KOPT-K1 (cell line): Measurements from ENCODE around the gene ACOT7.

Experiments
- H3K27ac ChIP-seq: fragments of 200-600 bp; sonication (generic); 2 replicates; pipeline ENCODE4 v1.5.1; 2016; ENCODE audit warnings: antibody characterized with exemption, mild to moderate bottlenecking, low read depth, low read length; ENCODE audit not compliant: poor library complexity, severe bottlenecking
- H3K36me3 ChIP-seq: fragments of 200-600 bp; sonication (generic); 2 replicates; pipeline ENCODE4 v1.5.1; 2017; ENCODE audit warnings: antibody characterized with exemption, mild to moderate bottlenecking, low read length, moderate library complexity; ENCODE audit not compliant: insufficient read depth
- H3K9me3 ChIP-seq: fragments of 200-600 bp; sonication (generic); 2 replicates; pipeline ENCODE4 v1.5.1; 2017; ENCODE audit warnings: antibody characterized with exemption, low read length, mild to moderate bottlenecking; ENCODE audit not compliant: insufficient read depth, poor library complexity, severe bottlenecking

The ACOT7 gene

GRCh38 chr1:6251681-6252373, 141.7 kb downstream of the ACOT7 start:
- Histone ChIP-seq H3K27ac (no peak overlapping the region), H3K36me3 (no peaks in the 10 kb centered on the region), H3K9me3 (no peaks in the 10 kb centered on the region)

- H3K9me3 ChIP-seq = no peaks in the 10 kb centered on the region
- H3K27ac ChIP-seq = no peak overlapping the region
- H3K36me3 ChIP-seq = no peaks in the 10 kb centered on the region
These were observed 142.3 kb downstream of the ACOT7 start for GRCh38 chr1:6251233-6251632.

GRCh38 chr1:6249739-6250689, 143.6 kb downstream of the ACOT7 start:
- Histone ChIP-seq H3K27ac (no peak overlapping the region), H3K9me3 (no peaks in the 10 kb centered on the region), H3K36me3 (no peaks in the 10 kb centered on the region)

- no peaks in the 10 kb centered on the region for H3K9me3 ChIP-seq
- H3K36me3 ChIP-seq = no peaks in the 10 kb centered on the region
- no peak overlapping the region for H3K27ac ChIP-seq
These were observed 144.4 kb downstream of the ACOT7 start for GRCh38 chr1:6248932-6249738.

GRCh38 chr1:6248161-6248776, 145.3 kb downstream of the ACOT7 start:
- Histone ChIP-seq H3K9me3 (no peaks in the 10 kb centered on the region), H3K27ac (no peak overlapping the region), H3K36me3 (no peaks in the 10 kb centered on the region)

GRCh38 chr1:6247651-6248050, 145.9 kb downstream of the ACOT7 start:
- no peak overlapping the region for H3K27ac ChIP-seq
- H3K9me3 ChIP-seq = no peaks in the 10 kb centered on the region
- H3K36me3 ChIP-seq = no peaks in the 10 kb centered on the region

GRCh38 chr1:6246497-6247467, 146.8 kb downstream of the ACOT7 start:
- H3K9me3 ChIP-seq = no peaks in the 10 kb centered on the region
- no peak overlapping the region for H3K27ac ChIP-seq
- no peaks in the 10 kb centered on the region for H3K36me3 ChIP-seq

- Histone ChIP-seq H3K9me3 (no peaks in the 10 kb centered on the region), H3K27ac (no peak overlapping the region), H3K36me3 (no peaks in the 10 kb centered on the region)
These were observed 147.6 kb downstream of the ACOT7 start for GRCh38 chr1:6245869-6246496.

- Histone ChIP-seq H3K9me3 (no peaks in the 10 kb centered on the region), H3K36me3 (no peaks in the 10 kb centered on the region), H3K27ac (no peak overlapping the region)
These were observed 148.3 kb downstream of the ACOT7 start for GRCh38 chr1:6245086-6245868.

GRCh38 chr1:6244401-6245049, 149.0 kb downstream of the ACOT7 start:
- no peak overlapping the region for H3K27ac ChIP-seq
- no peaks in the 10 kb centered on the region for H3K9me3 ChIP-seq
- no peaks in the 10 kb centered on the region for H3K36me3 ChIP-seq

- Histone ChIP-seq H3K36me3 (no peaks in the 10 kb centered on the region), H3K9me3 (no peaks in the 10 kb centered on the region)
These were observed 149.6 kb downstream of the ACOT7 start, which contains the start of gene HES3 for GRCh38 chr1:6243993-6244392. Gene HES3, plus strand, starts transcription at chr1:6244179. Its CDS starts 187 bp downstream, at chr1:6244366.

GRCh38 chr1:6243053-6243834, 150.3 kb downstream of the ACOT7 start:
- no peaks in the 10 kb centered on the region for H3K36me3 ChIP-seq
- no peak overlapping the region for H3K27ac ChIP-seq
- H3K9me3 ChIP-seq = no peaks in the 10 kb centered on the region

More at GRCh38 chr1:6243993-6244392, 149.6 kb downstream of the ACOT7 start, which contains the start of gene HES3:
- H3K27ac ChIP-seq = no peak within 1 kb of the TSS
